Stimulated activated CD8-positive, alpha-beta memory T cell treated with anti-CD3 and anti-CD28 coated beads, Interleukin-12 subunit alpha, Interleukin-12 subunit beta, amount 100 ng/mL, for 24 hours (primary cell): ENCODE measurements around the gene ARHGAP10.
A peak's percentile ranks its signal among the peaks of the same experiment; 100 is the strongest.
"Not testable (repeated sequence)": the region's sequence is repeated elsewhere in the genome, so short reads cannot be mapped to it uniquely, and the experiment has no call there.

ENCODE experiments used
- DNase-seq: peaks from one replicate; pipeline ENCODE4 v3.0.0-alpha.2; 2020; ENCODE audit errors: extremely low read depth

The ARHGAP10 gene

DNA sequence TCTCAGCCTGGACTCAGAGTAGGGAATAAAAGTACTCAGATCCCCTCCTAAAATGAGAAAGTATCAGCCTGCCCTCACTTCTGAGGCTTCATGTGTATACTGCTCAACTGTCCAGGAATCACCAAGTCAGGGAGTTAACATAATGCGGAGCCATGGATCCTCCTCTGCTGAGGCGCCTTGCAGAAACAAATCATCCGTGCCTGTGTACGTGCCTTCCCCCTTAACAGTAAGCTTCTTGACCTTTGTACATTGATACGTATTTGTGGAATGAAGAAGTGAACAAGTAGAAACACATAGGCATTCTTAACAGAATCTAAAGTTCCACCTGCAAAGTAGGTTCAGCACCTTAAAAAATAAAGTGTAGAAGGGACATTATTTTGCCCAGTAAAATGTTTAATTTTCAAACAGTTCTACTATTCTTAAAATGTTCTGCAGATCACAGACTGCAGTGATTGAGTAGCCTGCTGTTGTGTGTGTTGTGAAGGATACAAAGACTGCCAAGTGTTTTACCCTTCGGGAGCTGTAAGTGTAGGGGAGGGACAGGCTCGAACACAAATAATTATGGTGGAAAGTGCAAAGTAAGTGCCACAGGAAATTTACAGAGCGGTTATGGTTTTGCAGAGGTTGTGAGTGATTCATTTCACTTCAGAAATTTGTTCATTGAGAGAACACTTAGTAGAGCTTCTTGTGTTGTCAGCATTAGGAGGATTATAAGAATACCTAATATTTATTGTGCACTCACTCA is 61.9 kb downstream of the ARHGAP10 start:
- no peak for DNase-seq

DNA sequence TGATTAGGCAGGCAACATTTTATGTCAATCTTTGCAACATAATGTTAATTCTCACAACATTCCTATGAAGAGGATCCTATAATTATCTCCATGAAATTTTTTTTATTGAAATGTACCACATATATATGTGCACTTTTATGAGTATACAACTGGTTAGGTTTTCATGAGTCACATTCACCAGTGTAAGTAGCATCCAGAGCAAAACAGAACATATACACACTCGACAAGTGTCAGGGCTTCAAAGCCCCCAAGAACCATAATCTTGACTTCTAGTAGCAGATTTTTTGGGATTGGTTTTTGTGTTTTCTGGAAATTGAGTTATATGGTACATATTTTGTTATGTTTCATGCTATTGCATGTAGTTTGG is 62.4 kb downstream of the ARHGAP10 start:
- DNase-seq: no peak

DNA sequence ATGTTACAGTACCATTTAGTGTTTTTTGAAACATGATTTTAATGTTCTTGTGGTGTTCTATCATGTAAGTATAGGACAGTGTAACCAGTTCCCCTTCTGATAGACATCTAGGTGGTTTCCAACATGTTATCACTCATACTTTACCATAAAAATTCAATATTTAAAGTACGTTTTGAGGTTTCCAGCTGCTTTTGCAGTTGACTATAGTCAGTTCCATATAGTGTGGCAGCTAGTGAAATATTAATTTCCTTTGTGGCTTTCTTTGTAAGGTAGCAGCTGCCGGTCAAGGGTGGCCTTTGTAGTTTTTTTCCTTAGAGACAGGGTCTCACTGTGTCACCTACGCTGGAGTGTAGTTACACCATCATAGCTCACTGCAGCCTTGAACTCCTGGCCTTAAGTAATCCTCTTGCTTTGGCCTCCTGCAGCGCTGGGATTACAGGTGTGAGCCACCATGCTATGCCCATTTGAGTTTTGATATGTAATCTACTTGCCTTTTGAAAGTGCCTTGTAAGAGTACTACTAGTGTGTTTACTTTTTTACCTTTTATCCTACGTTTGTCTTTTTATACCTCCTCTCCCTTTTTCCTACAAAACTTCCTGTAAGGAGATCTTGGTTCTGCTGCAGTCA is 63.0 kb downstream of the ARHGAP10 start:
- no peak for DNase-seq

DNA sequence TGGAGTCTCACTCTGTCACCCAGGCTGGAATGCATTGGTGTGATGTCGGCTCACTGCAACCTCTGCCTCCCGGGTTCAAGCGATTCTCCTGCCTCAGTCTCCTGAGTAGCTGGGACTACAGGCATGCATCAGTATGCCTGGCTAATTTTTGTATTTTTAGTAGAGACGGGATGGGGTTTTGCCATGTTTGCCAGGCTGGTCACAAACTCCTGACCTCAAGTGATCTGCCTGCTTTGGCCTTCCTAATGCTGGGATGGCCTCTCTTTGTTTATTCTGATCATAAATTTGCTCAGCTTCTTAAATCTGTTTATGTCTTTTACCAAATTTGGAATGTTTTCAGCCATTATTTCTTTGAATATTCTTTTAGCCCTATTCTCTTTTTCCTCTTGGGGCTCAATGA is 67.2 kb downstream of the ARHGAP10 start:
- DNase-seq: not testable (repeated sequence)

DNA sequence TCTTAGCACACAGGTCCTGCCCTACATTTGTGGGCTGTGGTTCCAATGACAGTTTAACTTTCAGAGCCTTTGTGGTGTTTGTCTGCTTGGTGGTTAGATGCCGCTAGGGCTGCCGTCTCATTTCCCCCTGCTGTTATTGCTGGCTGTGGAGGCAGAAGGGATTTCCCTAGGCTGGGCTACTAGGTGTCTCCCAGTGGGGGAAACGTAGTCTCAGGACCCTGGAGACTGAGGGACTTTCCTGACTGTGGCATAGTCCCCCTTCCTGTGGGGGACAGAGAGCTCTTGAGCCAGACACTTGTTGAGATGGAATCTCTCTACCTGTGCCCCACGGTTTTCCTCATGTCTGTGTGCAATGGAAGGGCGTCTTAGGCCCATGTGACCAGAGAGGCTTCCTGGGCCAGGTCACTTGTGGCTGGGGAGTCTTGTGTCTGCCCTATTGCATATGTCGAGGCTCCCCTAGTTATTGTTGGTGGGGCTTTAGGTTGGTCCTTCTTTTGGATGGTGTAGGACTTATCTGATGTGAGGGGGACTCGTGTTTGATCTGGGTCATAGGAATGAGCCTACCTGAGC is 68.2 kb downstream of the ARHGAP10 start:
- peak; percentile 33 for DNase-seq

DNA sequence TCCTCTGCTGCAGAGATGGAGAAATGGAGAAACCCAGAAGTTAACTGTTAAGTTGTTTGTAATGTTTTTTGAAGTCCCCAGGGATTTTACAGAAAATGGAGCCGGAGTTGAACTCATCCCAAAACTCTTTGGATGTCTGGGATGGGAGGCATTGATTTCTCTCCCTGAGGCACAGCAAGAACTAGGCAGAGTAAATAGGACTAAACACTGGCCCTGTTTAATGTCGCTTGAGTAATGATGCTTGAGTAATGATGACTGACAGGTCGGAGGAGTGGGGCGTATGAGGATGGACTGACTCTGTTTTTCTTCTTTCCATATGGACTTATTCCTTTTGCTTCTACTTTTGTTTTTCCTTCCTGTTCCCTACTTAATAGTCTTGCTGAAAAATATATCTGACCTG is 69.9 kb downstream of the ARHGAP10 start:
- no peak for DNase-seq

DNA sequence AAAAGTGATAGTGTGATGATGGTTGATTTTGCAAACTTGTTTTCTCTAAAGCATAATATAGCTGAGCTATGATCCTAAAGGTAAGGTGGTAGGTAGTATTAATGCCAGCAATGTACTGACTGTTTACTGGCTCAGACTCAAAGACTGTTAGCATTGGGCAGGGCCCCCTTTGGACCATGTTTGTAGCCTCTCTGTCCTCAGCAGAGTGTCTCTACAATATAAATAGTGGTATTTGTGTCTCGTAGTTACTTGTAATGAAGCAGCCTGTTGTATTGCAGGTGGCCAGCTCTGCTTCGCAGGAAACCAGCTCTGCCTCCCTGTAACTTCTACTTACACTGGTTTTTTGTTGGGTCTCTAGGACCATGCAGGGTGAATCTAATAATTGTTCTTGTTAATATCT is 70.5 kb downstream of the ARHGAP10 start:
- DNase-seq: no peak

DNA sequence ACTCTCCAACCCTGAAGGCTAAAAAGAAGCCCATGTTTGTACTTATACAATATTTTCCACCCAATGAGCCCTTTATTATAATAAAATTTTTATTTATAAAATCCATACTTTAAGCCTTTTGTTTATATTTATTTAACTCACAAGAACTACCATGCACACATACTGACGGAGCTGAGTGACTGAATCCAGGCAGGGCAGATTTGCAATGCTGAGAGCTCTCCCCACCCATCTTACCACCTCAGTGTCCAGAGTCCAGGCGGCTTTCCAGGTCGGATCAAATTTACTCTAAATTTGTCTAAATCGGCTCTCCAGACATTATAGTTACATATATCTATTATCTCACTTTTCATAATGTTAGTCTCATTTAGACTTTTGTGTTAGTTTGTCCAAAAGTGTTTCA is 74.1 kb downstream of the ARHGAP10 start:
- no peak for DNase-seq

DNA sequence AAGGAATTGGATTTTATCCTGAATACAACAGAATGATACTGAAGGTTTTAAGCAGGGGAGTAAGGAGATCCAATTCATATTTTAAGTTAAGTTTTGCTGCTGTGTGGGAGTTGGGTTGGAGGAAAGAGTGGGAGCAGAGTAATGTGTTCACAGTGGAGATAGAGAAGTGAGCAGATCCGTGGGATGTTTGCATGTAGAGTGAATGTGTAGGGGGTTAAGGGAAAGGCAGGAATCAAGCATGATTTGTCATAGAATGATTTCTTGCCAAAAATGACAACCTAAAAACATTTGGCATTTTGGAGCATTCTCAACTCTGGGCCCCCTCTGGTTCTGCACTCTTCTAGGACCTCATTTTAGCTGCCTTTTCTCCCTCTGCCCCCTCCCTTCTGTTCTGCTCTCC is 76.6 kb downstream of the ARHGAP10 start:
- no peak for DNase-seq

DNA sequence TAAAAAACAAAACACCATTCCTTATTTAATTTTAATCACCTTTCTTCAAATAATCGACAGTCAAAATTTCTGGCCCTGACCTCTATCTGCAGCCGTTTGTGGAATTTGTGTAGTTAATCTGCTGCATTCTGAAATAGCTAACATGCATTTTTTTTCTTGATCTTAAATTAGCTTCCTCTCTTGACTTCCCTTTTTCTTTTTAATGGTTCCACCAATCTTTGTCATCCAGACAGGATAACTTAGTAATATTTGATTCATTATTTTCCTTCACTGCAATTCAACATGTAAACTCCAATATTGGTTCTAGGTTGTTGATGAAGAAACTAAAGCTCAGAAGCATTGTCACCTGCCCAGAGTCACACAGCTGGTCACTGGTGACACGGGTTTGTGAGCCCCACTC is 77.3 kb downstream of the ARHGAP10 start:
- DNase-seq: no peak

DNA sequence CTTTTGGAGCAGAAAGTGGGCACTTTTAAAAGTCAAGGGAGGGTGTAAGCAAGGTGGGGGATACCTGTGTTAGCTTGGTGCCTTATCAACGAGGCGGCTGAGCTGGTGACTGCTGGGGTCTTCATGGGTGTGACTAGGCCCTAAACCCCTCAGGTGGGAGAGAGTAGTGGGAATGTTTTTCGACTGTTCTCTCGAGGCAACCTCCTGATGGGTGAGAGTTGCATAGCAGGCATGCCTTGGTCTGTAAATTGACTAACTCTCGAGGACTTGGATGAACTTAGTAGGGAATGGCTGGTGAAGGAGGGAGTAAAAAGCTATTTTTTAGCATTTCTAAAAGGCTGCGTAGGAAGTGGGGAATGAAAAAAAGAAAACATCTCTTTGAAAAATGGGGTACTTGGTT is 80.0 kb downstream of the ARHGAP10 start:
- DNase-seq: no peak

DNA sequence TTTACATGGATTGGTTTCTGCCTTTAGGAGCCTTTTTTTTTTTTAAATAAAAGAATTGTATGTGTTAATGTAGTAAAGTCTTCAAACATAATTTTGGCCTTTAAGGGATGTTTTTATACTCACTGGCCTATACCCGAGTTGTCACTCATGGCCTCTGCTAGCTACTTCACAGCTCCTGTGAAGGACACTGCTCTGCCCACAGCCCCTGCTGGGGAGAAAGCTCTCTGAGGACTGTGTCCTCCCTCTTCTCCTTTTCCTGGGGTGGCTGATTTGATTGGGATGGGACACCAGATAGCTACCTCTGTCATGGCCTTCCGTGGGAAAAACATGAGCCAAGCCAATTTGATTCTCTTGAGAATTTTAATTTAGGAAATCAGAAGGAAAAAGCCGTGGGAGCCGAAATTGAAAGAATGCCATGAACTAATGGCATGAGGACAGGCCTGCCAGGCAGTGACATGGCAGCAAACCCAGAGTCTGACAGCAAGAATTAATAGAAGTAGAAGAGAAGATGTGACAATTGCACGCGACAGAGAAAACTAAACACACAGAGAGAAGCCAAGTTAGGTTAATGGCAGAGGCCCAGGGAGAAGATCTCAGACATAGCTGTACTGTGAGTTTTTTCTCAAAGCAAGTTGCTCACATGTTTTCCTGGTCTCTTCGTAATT is 81.4 kb downstream of the ARHGAP10 start:
- DNase-seq: no peak

DNA sequence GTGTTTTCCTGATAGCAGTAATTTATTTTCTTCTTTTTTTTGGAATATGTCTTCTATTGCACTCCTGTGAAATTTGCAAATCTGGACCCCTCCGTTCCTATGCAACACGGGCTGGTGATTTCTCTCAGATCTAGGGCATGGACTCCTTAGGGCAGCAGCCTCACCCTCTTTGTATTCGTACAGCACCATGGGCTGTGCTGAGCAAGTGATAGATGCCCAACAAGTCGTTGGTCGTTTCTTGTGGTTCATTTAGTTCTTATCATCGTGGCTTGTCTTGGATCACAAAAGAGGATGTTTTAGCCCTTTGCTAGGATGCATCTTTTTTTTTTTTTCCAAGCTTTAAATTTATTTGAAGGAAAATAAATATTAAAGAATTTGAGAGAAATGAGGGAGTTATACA is 82.1 kb downstream of the ARHGAP10 start:
- no peak for DNase-seq

DNA sequence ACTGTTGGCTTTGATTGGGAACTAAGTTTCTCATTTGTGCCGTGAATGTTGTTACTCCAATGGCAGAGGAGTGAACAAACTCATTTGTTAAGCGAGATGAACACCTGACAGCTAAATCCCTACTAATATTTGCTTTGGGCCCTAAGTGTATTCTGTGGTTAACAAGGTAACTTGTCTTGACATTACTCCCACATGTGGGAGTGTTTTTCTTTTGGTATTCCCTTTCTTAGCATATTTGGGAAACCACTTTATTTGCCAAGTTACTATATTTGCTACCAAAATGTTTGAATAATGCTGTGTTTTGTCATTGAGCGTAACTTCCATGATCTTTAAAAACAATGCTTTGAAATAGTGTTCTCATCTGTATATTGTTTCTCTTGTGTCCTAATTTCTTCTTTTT is 82.5 kb downstream of the ARHGAP10 start:
- DNase-seq: no peak

DNA sequence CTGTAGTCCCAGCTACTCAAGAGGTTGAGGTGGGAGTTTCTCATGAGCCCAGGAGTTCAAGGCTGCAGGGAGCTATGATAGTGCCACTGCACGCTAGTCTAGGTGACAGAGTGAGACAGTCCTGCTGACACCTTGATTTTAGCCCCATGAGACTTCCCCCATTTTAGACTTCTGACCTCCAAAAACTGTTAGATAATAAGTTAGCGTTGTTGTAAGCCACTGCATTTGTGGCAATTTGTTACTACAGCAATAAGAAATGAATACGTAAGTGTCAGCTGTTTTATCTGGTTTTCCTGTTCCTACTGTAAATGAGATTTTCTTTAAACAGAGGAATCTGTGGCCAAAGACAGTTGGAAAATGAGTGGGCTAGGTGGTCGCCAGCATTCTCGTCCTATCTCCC is 83.9 kb downstream of the ARHGAP10 start:
- DNase-seq: no peak

DNA sequence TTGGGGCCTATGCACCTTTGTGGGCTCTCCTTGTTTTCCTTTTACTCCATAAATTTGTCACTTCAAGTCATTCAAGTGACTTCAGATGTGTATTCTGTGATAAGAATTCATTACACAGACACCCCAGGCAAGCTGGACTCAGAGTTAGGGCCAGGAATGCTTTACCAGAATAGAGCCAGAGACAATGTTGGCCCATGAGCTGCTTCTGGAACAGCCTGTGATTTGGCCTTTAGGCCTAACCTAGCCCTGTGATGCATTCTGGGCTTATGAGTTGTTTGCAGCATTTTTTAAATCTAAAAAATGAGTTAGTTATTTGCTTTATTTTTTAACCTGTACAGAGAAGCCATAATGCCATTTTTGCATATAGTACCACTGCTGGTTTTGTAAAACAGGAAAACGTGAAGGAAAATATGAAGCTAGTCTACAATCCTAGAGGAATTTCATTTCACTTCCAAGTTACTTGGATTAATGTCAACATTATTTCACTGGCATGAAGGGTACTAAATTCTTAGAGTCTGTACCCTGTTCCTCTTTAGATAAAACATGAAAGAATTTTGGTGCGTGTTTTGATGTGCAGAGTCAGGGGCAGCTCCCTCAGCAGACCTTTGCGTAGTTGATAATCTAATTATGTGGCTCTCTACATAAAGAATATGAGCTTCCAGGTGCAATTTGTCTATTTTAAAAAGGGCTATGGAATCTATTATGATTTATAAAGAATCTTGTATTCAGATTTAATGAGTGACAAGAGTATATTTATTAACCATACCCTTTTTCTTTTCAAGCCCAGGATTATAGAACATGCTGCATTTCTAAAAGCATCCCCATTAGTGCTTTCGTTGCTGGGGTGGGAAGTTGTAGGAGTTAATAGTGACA is 84.7 kb downstream of the ARHGAP10 start:
- DNase-seq: no peak

DNA sequence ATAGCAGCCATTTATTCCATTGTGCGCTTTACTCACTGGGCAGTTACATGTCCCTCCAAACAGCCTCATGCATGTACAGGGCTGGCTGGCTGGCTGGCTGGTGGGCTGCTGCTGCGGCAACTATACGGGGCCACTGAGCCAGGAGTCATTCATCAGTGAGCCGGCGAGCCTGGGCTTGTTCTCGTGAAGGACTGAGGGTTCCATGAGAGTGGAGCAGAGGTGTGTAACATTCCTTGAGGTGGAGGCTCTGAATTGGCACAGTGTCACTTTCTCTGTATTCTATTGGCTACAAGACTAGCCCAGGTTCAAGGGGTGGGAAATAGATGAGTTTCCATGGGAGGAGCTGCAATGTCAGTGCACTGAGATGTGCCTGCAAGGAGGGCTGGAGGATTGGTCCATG is 89.1 kb downstream of the ARHGAP10 start:
- no peak for DNase-seq

DNA sequence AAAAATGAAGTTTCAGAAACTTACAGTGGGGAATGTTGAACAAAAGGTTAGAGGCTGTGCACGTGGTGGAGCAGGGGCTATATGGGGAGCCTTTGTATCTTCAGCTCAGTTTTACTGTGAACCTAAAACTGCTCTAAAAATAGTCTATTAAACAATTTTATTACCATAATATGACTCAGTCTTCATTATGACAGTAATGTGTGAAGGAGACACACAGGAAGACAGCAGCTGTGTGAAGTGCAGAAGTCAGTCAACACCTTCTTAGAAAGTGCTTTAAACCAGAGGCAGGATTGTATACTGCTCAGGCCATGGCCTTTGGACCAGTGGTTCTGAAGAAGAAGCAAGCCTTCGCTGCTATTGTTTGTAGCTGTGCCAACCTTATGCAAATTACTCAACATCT is 89.7 kb downstream of the ARHGAP10 start:
- DNase-seq: no peak

DNA sequence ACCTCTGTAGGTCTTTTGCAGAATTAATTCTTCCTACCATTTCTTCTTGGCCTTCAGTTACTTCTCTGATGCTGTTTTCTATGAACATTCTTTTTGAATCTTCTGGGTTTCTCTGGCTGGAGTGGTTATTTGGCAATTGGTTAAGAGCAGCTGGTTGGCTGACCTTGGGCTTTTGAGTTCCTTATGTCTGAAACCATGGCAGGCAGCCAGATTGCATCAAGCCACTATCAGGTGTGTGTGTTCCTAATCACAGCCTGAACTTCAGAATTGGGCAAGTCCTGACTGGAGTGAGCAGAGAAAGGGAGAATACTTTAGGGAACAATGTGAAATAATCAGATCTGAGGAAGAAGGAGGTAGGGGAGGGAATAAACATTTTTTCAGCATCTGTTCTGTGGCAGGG is 90.2 kb downstream of the ARHGAP10 start:
- DNase-seq: no peak

DNA sequence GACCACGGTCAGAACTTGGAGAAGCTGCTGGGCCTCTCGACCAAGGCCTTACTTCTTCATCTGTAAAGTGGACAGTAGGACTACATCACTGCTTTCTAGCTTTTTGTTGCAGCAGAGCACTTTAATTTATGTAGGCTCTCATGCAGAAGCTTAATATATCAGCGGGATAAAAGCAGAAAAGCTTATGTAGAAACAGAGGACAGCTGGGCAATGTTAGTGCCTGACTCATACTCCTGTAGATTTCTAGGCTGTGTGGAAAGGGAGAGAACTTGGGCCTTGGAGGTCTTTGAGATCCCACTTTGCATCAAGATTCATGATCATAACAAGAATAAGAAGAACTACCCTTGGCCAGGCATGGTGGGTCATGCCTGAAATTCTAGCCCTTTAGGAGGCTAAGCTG is 91.2 kb downstream of the ARHGAP10 start:
- no peak for DNase-seq

DNA sequence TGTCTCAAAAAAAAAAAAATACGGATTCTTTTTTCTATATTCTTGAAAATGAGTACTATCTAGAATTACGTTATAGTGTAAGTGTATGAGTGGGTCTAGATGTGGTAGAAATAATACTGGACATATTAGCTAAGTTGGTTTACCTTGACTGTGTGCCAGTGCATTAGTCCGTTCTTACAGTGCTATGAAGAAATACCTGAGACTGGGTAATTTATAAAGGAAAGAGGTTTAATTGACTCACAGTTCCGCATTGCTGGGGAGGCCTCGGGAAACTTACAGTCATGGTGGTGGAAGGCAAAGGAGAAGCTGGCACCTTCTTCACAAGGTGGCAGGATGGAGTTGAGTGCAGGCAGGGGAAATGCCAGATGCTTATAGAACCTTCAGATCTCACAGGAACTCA is 92.4 kb downstream of the ARHGAP10 start:
- no peak for DNase-seq

DNA sequence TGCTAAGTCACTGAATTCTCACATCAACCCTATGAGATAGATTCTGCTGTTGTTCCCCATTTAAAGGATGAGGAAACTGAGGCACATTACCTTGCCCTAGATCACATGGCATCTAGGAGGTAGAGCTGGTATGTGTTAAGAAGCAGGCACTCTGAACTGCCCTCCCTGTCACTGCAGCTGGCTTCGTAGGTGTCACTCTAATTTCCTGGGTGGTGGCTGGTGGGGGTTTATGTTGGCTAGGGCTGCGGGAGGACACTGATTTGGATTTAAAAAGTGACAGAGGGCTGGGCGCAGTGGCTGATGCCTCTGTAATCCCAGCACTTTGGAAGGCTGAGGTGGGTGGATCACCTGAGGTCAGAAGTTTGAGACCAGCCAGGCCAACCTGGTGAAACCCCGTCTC is 93.0 kb downstream of the ARHGAP10 start:
- DNase-seq: no peak
